ENCODE results near the gene FAM174B.

The FAM174B gene

GRCh38 chr15:92638709-92639365 is 16.7 kb downstream of the FAM174B start:
- no peak for DNase-seq (ENCODE audit: low spot score)

GRCh38 chr15:92638291-92638708 is 17.3 kb downstream of the FAM174B start:
- no peak for DNase-seq (ENCODE audit: low spot score)

GRCh38 chr15:92637626-92638025 is 17.9 kb downstream of the FAM174B start:
- no peak for DNase-seq (ENCODE audit: low spot score)

- no peak for DNase-seq (ENCODE audit: low spot score)
Measured at GRCh38 chr15:92636908-92637481, 18.6 kb downstream of the FAM174B start.

GRCh38 chr15:92636401-92636907 is 19.1 kb downstream of the FAM174B start:
- no peak for DNase-seq (ENCODE audit: low spot score)

- peak; percentile 56 for DNase-seq (ENCODE audit: low spot score)
Measured at GRCh38 chr15:92634671-92635201, 20.8 kb downstream of the FAM174B start.

- DNase-seq (ENCODE audit: low spot score) = no peak
Measured at GRCh38 chr15:92634060-92634459, 21.5 kb downstream of the FAM174B start.

GRCh38 chr15:92633418-92633817 is 22.2 kb downstream of the FAM174B start:
- DNase-seq (ENCODE audit: low spot score) = no peak

- no peak for DNase-seq (ENCODE audit: low spot score)
Measured at GRCh38 chr15:92633001-92633400, 22.6 kb downstream of the FAM174B start.

GRCh38 chr15:92631721-92632120 is 23.9 kb downstream of the FAM174B start:
- no peak for DNase-seq (ENCODE audit: low spot score)

GRCh38 chr15:92629975-92630626 is 25.5 kb downstream of the FAM174B start:
- DNase-seq (ENCODE audit: low spot score) = no peak

- no peak for DNase-seq (ENCODE audit: low spot score)
Measured at GRCh38 chr15:92629276-92629974, 26.1 kb downstream of the FAM174B start.

GRCh38 chr15:92627014-92627413 is 28.6 kb downstream of the FAM174B start:
- no peak for DNase-seq (ENCODE audit: low spot score)

GRCh38 chr15:92625251-92625980 is 30.2 kb downstream of the FAM174B start:
- DNase-seq (ENCODE audit: low spot score) = no peak

- peak; percentile 80 for DNase-seq (ENCODE audit: low spot score)
Measured at GRCh38 chr15:92624401-92624991, 31.1 kb downstream of the FAM174B start.

GRCh38 chr15:92623435-92623834 is 32.1 kb downstream of the FAM174B start:
- no peak for DNase-seq (ENCODE audit: low spot score)

- DNase-seq (ENCODE audit: low spot score) = no peak
Measured at GRCh38 chr15:92621972-92622533, 33.5 kb downstream of the FAM174B start.

- no peak for DNase-seq (ENCODE audit: low spot score)
Measured at GRCh38 chr15:92620991-92621390, 34.6 kb downstream of the FAM174B start.

GRCh38 chr15:92619145-92620101 is 36.2 kb downstream of the FAM174B start:
- no peak for DNase-seq (ENCODE audit: low spot score)
